Measurements from ENCODE around the gene FTMT.
"Not testable (repeated sequence)": the region's sequence is repeated elsewhere in the genome, so short reads cannot be mapped to it uniquely, and the experiment has no call there.

The FTMT gene

GRCh38 chr5:121851643-121852574 is at the start of gene FTMT:
FTMT (plus strand) TSS chr5:121851882; CDS start chr5:121851964, 82 bp downstream.
- DNase-seq (ENCODE audit: low read depth): no peak

- DNase-seq (ENCODE audit: low read depth): not testable (repeated sequence)
Measured at GRCh38 chr5:121805251-121805650, 46.4 kb upstream of the FTMT start.

- DNase-seq (ENCODE audit: low read depth): no peak
Measured at GRCh38 chr5:121805911-121806310, 45.8 kb upstream of the FTMT start.

- DNase-seq (ENCODE audit: low read depth): no peak
Measured at GRCh38 chr5:121816164-121816563, 35.5 kb upstream of the FTMT start.

- DNase-seq (ENCODE audit: low read depth): no peak
Measured at GRCh38 chr5:121819682-121820261, 31.9 kb upstream of the FTMT start.

- no peak for DNase-seq (ENCODE audit: low read depth)
Measured at GRCh38 chr5:121833617-121834016, 18.1 kb upstream of the FTMT start.

- no peak for DNase-seq (ENCODE audit: low read depth)
Measured at GRCh38 chr5:121834021-121834420, 17.7 kb upstream of the FTMT start.

GRCh38 chr5:121841892-121842291 is 9.8 kb upstream of the FTMT start:
- DNase-seq (ENCODE audit: low read depth): no peak

GRCh38 chr5:121850272-121850671 is 1.4 kb upstream of the FTMT start:
- DNase-seq (ENCODE audit: low read depth): no peak

GRCh38 chr5:121853850-121854249 is 2.2 kb downstream of the FTMT start:
- DNase-seq (ENCODE audit: low read depth): no peak

GRCh38 chr5:121862801-121863200 is 11.1 kb downstream of the FTMT start:
- DNase-seq (ENCODE audit: low read depth): no peak

GRCh38 chr5:121863753-121864285 is 12.1 kb downstream of the FTMT start:
- DNase-seq (ENCODE audit: low read depth): no peak

GRCh38 chr5:121867403-121867802 is 15.7 kb downstream of the FTMT start:
- DNase-seq (ENCODE audit: low read depth): no peak

GRCh38 chr5:121870489-121870888 is 18.8 kb downstream of the FTMT start:
- no peak for DNase-seq (ENCODE audit: low read depth)

- no peak for DNase-seq (ENCODE audit: low read depth)
Measured at GRCh38 chr5:121872856-121873255, 21.2 kb downstream of the FTMT start.

- DNase-seq (ENCODE audit: low read depth): no peak
Measured at GRCh38 chr5:121873409-121873808, 21.7 kb downstream of the FTMT start.

- DNase-seq (ENCODE audit: low read depth): no peak
Measured at GRCh38 chr5:121885630-121886029, 33.9 kb downstream of the FTMT start.

GRCh38 chr5:121887727-121888126 is 36.0 kb downstream of the FTMT start:
- no peak for DNase-seq (ENCODE audit: low read depth)

GRCh38 chr5:121890297-121890858 is 38.7 kb downstream of the FTMT start:
- no peak for DNase-seq (ENCODE audit: low read depth)

- no peak for DNase-seq (ENCODE audit: low read depth)
Measured at GRCh38 chr5:121897341-121897740, 45.7 kb downstream of the FTMT start.

GRCh38 chr5:121899346-121899745 is 47.7 kb downstream of the FTMT start:
- DNase-seq (ENCODE audit: low read depth): no peak

All from T-helper 22 cell (primary cell).